ENCODE measurements around the gene USP33. TPM values are rescaled to one million over a fixed set of nuclear protein-coding genes. Genes with fewer than 3 reads are reported as not detected.
A peak's percentile ranks its signal among the peaks of the same experiment; 100 is the strongest.

Gene USP33
- 176 and 193 TPM in 2 replicates for total RNA-seq (2013; cell fraction: nucleolus; rRNA removed)
- total RNA-seq (2014; rRNA removed), result 39.2 and 48.0 TPM in 2 replicates
- total RNA-seq (2014; rRNA removed; fragmentation: Illumina TruSeq; extraction: Trizol), result 49.9 TPM in 2 replicates
- 27.7 and 31.7 TPM in 2 replicates for total RNA-seq (2021)
- 13.4 TPM for polyA plus RNA-seq (2011; ENCODE audit: low read depth)
- polyA plus RNA-seq (2011; rRNA removed), result 43.1 and 73.3 TPM in 2 replicates
- 14.2 and 15.2 TPM in 2 replicates for polyA plus RNA-seq (2011; cell fraction: cytosol; rRNA removed)
- 44.0 and 48.2 TPM in 2 replicates for polyA plus RNA-seq (2011; cell fraction: nucleus; rRNA removed)
- 18.7 and 22.0 TPM in 2 replicates for polyA plus RNA-seq (2012)
- 32.8 and 35.7 TPM in 2 replicates for polyA plus RNA-seq (2014; fragmentation: Illumina TruSeq; extraction: Trizol)
- polyA plus RNA-seq (2014; fragmentation: Nextera tagmentation; extraction: Ambion mirVana), result 10 to 100 TPM; 13.1 to 15.4 TPM
- polyA plus RNA-seq (2014; rRNA removed), result 24.0 and 28.1 TPM in 2 replicates
- polyA plus RNA-seq (2016; fragmentation: Nextera tagmentation; extraction: Ambion mirVana), result 10 to 100 TPM; 28.7 to 32.8 TPM
- polyA minus RNA-seq (2011; rRNA and poly(A)+ RNA removed), result 25.5 and 40.5 TPM in 2 replicates
- polyA minus RNA-seq (2011; cell fraction: cytosol; rRNA and poly(A)+ RNA removed), result 15.1 and 15.8 TPM in 2 replicates
- polyA minus RNA-seq (2011; cell fraction: nucleus; rRNA and poly(A)+ RNA removed), result 35.2 and 48.1 TPM in 2 replicates
- Bru-seq, nascent RNA, result percentile 77 among the genes with signal in this experiment
- BruChase-seq, experiment 1, labeled RNA remaining after a 6-hour chase, result percentile 85 among the genes with signal in this experiment
- percentile 87 among the genes with signal in this experiment for BruChase-seq, experiment 2, labeled RNA remaining after a 2-hour chase
- long read RNA-seq, experiment 1, full-length matches to known transcripts, result 2 of 16 reads
- long read RNA-seq, experiment 1, partial matches to known transcripts, result 7 of 16 reads
- long read RNA-seq, experiment 1, other reads (novel, unspliced or antisense), result 7 of 16 reads
- long read RNA-seq, experiment 2, partial matches to known transcripts, result 59 of 73 reads
- long read RNA-seq, experiment 2, other reads (novel, unspliced or antisense), result 13 of 73 reads

DNA sequence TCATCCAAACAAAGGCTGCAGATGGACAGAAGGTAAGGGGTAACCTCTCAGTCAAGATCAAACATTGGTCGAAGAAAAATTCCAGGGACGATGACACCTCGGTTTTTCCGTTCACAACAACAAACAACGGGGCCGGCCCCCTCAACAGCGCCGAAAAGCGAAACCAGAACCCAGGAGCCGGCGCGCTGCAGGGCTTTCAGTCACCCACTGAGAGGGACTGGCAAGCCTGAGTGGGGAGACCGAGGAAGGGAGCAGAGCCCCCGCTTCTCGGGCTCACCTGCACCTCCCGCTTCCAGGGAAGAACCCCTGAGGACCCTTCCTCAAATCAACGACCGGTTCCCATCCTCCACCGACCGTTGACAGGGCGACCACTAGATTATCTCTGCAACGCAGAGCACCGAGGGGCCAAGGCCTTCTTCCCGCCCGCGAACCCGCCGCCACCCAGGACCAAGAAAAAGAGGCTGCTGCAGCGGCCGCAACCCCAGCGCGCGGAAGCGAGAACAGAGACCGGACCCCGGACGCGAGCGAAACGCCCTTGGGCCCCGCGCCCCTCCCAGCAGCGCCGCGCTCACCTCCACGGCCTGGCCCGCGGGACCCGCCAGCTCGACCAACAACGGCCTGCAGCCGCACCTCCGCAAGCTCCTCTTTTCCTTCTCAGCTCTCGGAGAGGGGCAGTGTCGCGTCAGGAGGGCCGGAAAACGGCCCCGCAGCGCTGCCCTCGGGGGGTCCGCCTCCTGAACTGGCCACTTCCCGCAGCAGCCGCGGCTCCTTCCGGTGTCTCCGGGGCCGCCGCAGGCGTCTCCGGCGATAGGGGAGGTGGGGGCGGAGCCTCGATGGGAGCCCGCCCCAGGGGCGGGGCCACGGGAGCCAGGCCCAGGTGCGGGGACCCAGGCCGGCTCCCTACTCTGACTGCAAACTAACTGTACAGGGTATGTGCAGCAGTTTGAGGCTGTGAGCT is at the start of gene USP33:
Gene USP33, minus strand, starts transcription at position 782 of the 958 bp plus-strand sequence. CDS start 18,155 bp downstream, outside the sequence.
- CTCF ChIA-PET, result no interaction called here
- Histone ChIP-seq H3K79me2 (ENCODE audit: control insufficient read depth, insufficient read depth, low read length) (peaks cover 50% of the 10 kb centered on the region), H3K27ac (ENCODE audit: control insufficient read depth, insufficient read depth) (peak within 1 kb of the TSS; percentile 74), H4K20me1 (ENCODE audit: control insufficient read depth, insufficient read depth) (0 out of 2 replicates have a peak, but pooled peaks cover 3% of the 10 kb centered on the region), H3K9ac (ENCODE audit: control insufficient read depth, insufficient read depth, low read length) (peak within 1 kb of the TSS; percentile 77), H2AFZ (ENCODE audit: control insufficient read depth, low read depth, low read length) (peak within 1 kb of the TSS; percentile 81), H3K9me3 (replicated peaks; ENCODE audit: control insufficient read depth, insufficient read depth, low read length) (no peaks in the 10 kb centered on the region), H3K27me3 (replicated peaks in 1 of 2; ENCODE audit: control insufficient read depth in 2 of 2, insufficient read depth in 2 of 2, low read length in 1 of 2) (no peaks in the 10 kb centered on the region), H3K4me2 (ENCODE audit: control insufficient read depth, insufficient read depth) (peak within 1 kb of the TSS; percentile 77), H3K36me3 (ENCODE audit: control insufficient read depth in 2 of 2, insufficient read depth in 2 of 2, low read length in 1 of 2) (no peaks in the 10 kb centered on the region), H3K4me1 (ENCODE audit: control insufficient read depth, insufficient read depth, low read length) (peaks cover 8% of the 10 kb centered on the region; the same call in 1 of the 2 replicates), H3K4me3 (peak within 1 kb of the TSS; percentile 76)
- 1% methylated on average over 75 of the region's 79 CpGs for WGBS (ENCODE audit: insufficient coverage, insufficient replicate concordance, low lambda C conversion rate, missing lambda C conversion rate)
- SMC1A ChIA-PET (ENCODE audit: uncharacterized antibody, unreplicated experiment), result interaction anchor here (1.0 to 2.1 kb wide), 3 partner anchors 11 to 247 kb away, joined by 3 to 5 read pairs (median 4); partner anchors contain the start of gene DNAJB4
- FAIRE-seq (peak; percentile 54), DNase-seq (ENCODE audit: low read depth, low spot score) (no peak), ATAC-seq (peak; percentile 93)
- BruUV-seq (replicated peaks), result no TSS peak
- POLR2A ChIA-PET, result interaction anchor here (0.6 kb wide), 1 partner anchor 12 kb away, joined by 4 read pairs; no protein-coding TSS in a partner anchor
- in situ Hi-C loops (cut with MboI) (loop anchor here (25.0 kb wide), 1 partner anchor 878 kb away; the partner anchor contains the start of gene IFI44), intact Hi-C loops (cut with micrococcal nuclease; ENCODE audit: unreplicated experiment) (no loop called here)
- RAD21 ChIA-PET (ENCODE audit: unreplicated experiment), result interaction anchor here (0.6 to 1.5 kb wide), 2 partner anchors 98 to 249 kb away, joined by 3 read pairs; no protein-coding TSS in a partner anchor
- TF ChIP-seq, protein P1, sequence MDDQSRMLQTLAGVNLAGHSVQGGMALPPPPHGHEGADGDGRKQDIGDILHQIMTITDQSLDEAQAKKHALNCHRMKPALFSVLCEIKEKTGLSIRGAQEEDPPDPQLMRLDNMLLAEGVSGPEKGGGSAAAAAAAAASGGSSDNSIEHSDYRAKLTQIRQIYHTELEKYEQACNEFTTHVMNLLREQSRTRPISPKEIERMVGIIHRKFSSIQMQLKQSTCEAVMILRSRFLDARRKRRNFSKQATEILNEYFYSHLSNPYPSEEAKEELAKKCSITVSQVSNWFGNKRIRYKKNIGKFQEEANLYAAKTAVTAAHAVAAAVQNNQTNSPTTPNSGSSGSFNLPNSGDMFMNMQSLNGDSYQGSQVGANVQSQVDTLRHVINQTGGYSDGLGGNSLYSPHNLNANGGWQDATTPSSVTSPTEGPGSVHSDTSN (IDR thresholded peaks at IDR 0.05; ENCODE audit: insufficient replicate concordance, low read depth, low read length), result no peak
- TF ChIP-seq YBX1 (IDR thresholded peaks at IDR 0.05) (no peak), POLR2AphosphoS2 (IDR thresholded peaks at IDR 0.05; ENCODE audit: low read depth, low read length) (no peak), TAF1 (IDR thresholded peaks at IDR 0.05; ENCODE audit: borderline replicate concordance, low read depth, low read length) (peak; percentile 26; the same call in 1 of the 2 replicates), ZNF622 (IDR thresholded peaks at IDR 0.05) (no peak), YY1 (IDR thresholded peaks at IDR 0.05; ENCODE audit: low read depth, low read length) (peak; percentile 28; the same call in 1 of the 2 replicates), ZSCAN29 (IDR thresholded peaks at IDR 0.05) (no peak), CREB1 (IDR thresholded peaks at IDR 0.05; ENCODE audit: low read depth) (0 out of 2 replicates have a peak, but pooled peaks have one; percentile 18), FOXM1 (IDR thresholded peaks at IDR 0.05; ENCODE audit: low read depth, low read length) (no peak), RB1 (IDR thresholded peaks at IDR 0.05; ENCODE audit: borderline replicate concordance) (peak; percentile 53; the same call in 1 of the 2 replicates), ASH2L (IDR thresholded peaks at IDR 0.05; ENCODE audit: borderline replicate concordance, low read depth) (0 out of 2 replicates have a peak, but pooled peaks have one; percentile 25), RAD21 (IDR thresholded peaks at IDR 0.05; ENCODE audit: insufficient read depth, low read depth, low read length) (no peak)
- TF ChIP-seq, protein P2, sequence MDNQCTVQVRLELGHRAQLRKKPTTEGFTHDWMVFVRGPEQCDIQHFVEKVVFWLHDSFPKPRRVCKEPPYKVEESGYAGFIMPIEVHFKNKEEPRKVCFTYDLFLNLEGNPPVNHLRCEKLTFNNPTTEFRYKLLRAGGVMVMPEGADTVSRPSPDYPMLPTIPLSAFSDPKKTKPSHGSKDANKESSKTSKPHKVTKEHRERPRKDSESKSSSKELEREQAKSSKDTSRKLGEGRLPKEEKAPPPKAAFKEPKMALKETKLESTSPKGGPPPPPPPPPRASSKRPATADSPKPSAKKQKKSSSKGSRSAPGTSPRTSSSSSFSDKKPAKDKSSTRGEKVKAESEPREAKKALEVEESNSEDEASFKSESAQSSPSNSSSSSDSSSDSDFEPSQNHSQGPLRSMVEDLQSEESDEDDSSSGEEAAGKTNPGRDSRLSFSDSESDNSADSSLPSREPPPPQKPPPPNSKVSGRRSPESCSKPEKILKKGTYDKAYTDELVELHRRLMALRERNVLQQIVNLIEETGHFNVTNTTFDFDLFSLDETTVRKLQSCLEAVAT (IDR thresholded peaks at IDR 0.05), result 0 out of 2 replicates have a peak, but pooled peaks have one; percentile 28
- TF ChIP-seq, protein P3, sequence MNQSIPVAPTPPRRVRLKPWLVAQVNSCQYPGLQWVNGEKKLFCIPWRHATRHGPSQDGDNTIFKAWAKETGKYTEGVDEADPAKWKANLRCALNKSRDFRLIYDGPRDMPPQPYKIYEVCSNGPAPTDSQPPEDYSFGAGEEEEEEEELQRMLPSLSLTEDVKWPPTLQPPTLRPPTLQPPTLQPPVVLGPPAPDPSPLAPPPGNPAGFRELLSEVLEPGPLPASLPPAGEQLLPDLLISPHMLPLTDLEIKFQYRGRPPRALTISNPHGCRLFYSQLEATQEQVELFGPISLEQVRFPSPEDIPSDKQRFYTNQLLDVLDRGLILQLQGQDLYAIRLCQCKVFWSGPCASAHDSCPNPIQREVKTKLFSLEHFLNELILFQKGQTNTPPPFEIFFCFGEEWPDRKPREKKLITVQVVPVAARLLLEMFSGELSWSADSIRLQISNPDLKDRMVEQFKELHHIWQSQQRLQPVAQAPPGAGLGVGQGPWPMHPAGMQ (IDR thresholded peaks at IDR 0.05; ENCODE audit: borderline replicate concordance), result no peak

All from GM12878 (cell line).